ENCODE results near the gene MAP1LC3A. TPM values are rescaled to one million over a fixed set of nuclear protein-coding genes. Genes with fewer than 3 reads are reported as not detected.
"Not testable (repeated sequence)": the region's sequence is repeated elsewhere in the genome, so short reads cannot be mapped to it uniquely, and the experiment has no call there.

Gene MAP1LC3A
- total RNA-seq, 3 donors from 2014 or later: 30.6 to 61.6 (median 47.8) TPM

GRCh38 chr20:34514897-34515483, 43.5 kb upstream of the MAP1LC3A start:
- TF ChIP-seq CTCF (IDR thresholded peaks at IDR 0.05): no peak
- Histone ChIP-seq H3K4me3 (no peak overlapping the region), H3K36me3 (ENCODE audit: low read depth) (no peaks in the 10 kb centered on the region), H3K4me1 (ENCODE audit: low read depth) (peaks cover 19% of the 10 kb centered on the region), H3K9me3 (no peaks in the 10 kb centered on the region)
- ATAC-seq (peak; percentile 23), DNase-seq (no peak)
- intact Hi-C loops (cut with DNase I, micrococcal nuclease): no loop called here

GRCh38 chr20:34515484-34516246, 42.9 kb upstream of the MAP1LC3A start:
- ATAC-seq (peak; percentile 83), DNase-seq (peak; percentile 77 to 84 (median 80))
- no peaks in the 10 kb centered on the region for H3K36me3 ChIP-seq (ENCODE audit: low read depth)
- H3K4me3 ChIP-seq: peak overlapping the region; percentile 62
- no peaks in the 10 kb centered on the region for H3K9me3 ChIP-seq
- TF ChIP-seq CTCF (IDR thresholded peaks at IDR 0.05): no peak
- intact Hi-C loops (cut with DNase I, micrococcal nuclease): no loop called here
- H3K4me1 ChIP-seq (ENCODE audit: low read depth): peaks cover 19% of the 10 kb centered on the region

- intact Hi-C loops (cut with DNase I, micrococcal nuclease): no loop called here
- Histone ChIP-seq H3K9me3 (no peaks in the 10 kb centered on the region), H3K4me1 (ENCODE audit: low read depth) (peaks cover 19% of the 10 kb centered on the region), H3K4me3 (peak within 1 kb of the TSS; percentile 62), H3K36me3 (ENCODE audit: low read depth) (no peaks in the 10 kb centered on the region)
- no peak for TF ChIP-seq CTCF (IDR thresholded peaks at IDR 0.05)
- ATAC-seq (peak; percentile 93), DNase-seq (peak; percentile 96 to 98 (median 97))
Measured at GRCh38 chr20:34516247-34517113, 42.0 kb upstream of the MAP1LC3A start, which contains the start of gene DYNLRB1. Gene DYNLRB1 (plus strand): TSS chr20:34516422. CDS start chr20:34516459, 37 bp downstream.

GRCh38 chr20:34517114-34517505, 41.4 kb upstream of the MAP1LC3A start:
- H3K36me3 ChIP-seq (ENCODE audit: low read depth): no peaks in the 10 kb centered on the region
- ATAC-seq (no peak), DNase-seq (no peak)
- intact Hi-C loops (cut with DNase I, micrococcal nuclease): no loop called here
- no peaks in the 10 kb centered on the region for H3K9me3 ChIP-seq
- H3K4me1 ChIP-seq (ENCODE audit: low read depth): peaks cover 21% of the 10 kb centered on the region
- TF ChIP-seq CTCF (IDR thresholded peaks at IDR 0.05): no peak
- peak overlapping the region; percentile 62 for H3K4me3 ChIP-seq

- ATAC-seq; intact Hi-C loops (cut with DNase I, micrococcal nuclease); H3K9me3 ChIP-seq; H3K4me3 ChIP-seq; DNase-seq; H3K36me3 ChIP-seq (ENCODE audit: low read depth): not testable (repeated sequence)
- peaks cover 35% of the 10 kb centered on the region for H3K4me1 ChIP-seq (ENCODE audit: low read depth)
Measured at GRCh38 chr20:34518863-34519262, 39.7 kb upstream of the MAP1LC3A start.

GRCh38 chr20:34519841-34520240, 38.7 kb upstream of the MAP1LC3A start:
- ATAC-seq; H3K9me3 ChIP-seq; H3K36me3 ChIP-seq (ENCODE audit: low read depth); H3K4me3 ChIP-seq; DNase-seq; intact Hi-C loops (cut with DNase I, micrococcal nuclease): not testable (repeated sequence)
- H3K4me1 ChIP-seq (ENCODE audit: low read depth): peaks cover 38% of the 10 kb centered on the region

All from mucosa of descending colon (tissue), 3 donors.